Measurements from ENCODE around the gene DHRSX.

GRCh38 chrX:2471641-2472040 lies 29.1 kb downstream of the DHRSX start:
- TF ChIP-seq POLR2A (IDR thresholded peaks at IDR 0.05) (no peak), CTCF (IDR thresholded peaks at IDR 0.05) (no peak)
